ENCODE results near the gene PARD6B.

DNA sequence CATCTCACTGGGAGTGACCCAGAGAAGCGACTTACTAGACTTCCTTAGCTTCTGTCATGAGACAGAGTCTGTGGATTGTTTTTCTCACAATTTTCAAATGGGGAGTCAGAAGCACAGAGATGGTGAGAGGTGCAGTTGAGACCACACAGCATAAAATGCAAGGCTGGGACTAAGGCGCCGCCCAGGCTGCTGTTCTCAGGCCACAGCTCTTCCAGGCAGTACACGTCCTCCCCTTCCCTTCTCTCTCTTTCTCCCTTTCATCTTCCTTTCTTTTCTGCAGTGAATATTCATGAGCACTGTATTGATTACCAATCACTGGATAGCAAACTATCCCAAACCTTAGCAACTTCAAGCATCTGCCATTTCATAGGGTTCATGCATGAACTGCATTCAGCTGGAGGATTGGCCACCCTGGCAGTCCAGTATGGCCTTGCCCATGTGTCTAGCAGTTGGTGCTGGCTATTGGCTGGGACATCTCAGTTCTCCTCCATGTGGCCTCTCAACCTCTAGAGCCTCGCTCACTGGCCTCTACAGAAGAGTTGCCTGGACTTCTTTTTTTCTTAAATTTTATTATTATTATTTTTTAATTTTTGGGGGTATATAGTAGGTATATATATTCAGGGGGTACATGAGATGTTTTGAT, 74.9 kb downstream of the PARD6B start:
- TF ChIP-seq ZFP30 (CRISPR knock-in tag; IDR thresholded peaks at IDR 0.05) (no peak), SNAI2 (CRISPR knock-in tag; IDR thresholded peaks at IDR 0.05) (no peak), GLIS3 (CRISPR knock-in tag; IDR thresholded peaks at IDR 0.05) (no peak)
- TF ChIP-seq, protein P1, sequence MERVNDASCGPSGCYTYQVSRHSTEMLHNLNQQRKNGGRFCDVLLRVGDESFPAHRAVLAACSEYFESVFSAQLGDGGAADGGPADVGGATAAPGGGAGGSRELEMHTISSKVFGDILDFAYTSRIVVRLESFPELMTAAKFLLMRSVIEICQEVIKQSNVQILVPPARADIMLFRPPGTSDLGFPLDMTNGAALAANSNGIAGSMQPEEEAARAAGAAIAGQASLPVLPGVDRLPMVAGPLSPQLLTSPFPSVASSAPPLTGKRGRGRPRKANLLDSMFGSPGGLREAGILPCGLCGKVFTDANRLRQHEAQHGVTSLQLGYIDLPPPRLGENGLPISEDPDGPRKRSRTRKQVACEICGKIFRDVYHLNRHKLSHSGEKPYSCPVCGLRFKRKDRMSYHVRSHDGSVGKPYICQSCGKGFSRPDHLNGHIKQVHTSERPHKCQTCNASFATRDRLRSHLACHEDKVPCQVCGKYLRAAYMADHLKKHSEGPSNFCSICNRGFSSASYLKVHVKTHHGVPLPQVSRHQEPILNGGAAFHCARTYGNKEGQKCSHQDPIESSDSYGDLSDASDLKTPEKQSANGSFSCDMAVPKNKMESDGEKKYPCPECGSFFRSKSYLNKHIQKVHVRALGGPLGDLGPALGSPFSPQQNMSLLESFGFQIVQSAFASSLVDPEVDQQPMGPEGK (CRISPR knock-in tag; IDR thresholded peaks at IDR 0.05; ENCODE audit: borderline replicate concordance) = no peak
